ENCODE measurements around the gene ITPR1.
A peak's percentile ranks its signal among the peaks of the same experiment; 100 is the strongest.

ITPR1 gene

GRCh38 chr3:4864503-4864902 is 371.4 kb downstream of the ITPR1 start:
- H3K27ac ChIP-seq (ENCODE audit: extremely low read depth, low read depth, low read length), result no peak overlapping the region
- POLR2A ChIA-PET, result no interaction called here
- CTCF ChIA-PET, result no interaction called here

GRCh38 chr3:4865714-4866113 is 372.6 kb downstream of the ITPR1 start:
- ChIA-PET POLR2A (no interaction called here), CTCF (no interaction called here)
- Histone ChIP-seq H3K4me1 (ENCODE audit: control insufficient read depth, insufficient read depth, low read length) (no peaks in the 10 kb centered on the region), H3K9me3 (ENCODE audit: control insufficient read depth, insufficient read depth, low read depth, low read length) (no peaks in the 10 kb centered on the region), H3K4me3 (ENCODE audit: low read depth, low read length) (no peak overlapping the region), H3K27ac (ENCODE audit: extremely low read depth, low read depth, low read length) (no peak overlapping the region), H3K36me3 (ENCODE audit: control insufficient read depth in 2 of 2, insufficient read depth in 1 of 2, low read length in 2 of 2) (no peaks in the 10 kb centered on the region)
- TF ChIP-seq HOXC10 (CRISPR knock-in tag; IDR thresholded peaks at IDR 0.05) (no peak), ZNF24 (tag by site-specific recombination; IDR thresholded peaks at IDR 0.05) (no peak; the same call in 1 of the 2 replicates), ZIC2 (tag by site-specific recombination; IDR thresholded peaks at IDR 0.05) (peak; percentile 87), ZBTB21 (tag by site-specific recombination; IDR thresholded peaks at IDR 0.05) (no peak), ZBTB44 (tag by site-specific recombination; IDR thresholded peaks at IDR 0.05) (peak; percentile 48), ZNF433 (tag by site-specific recombination; IDR thresholded peaks at IDR 0.05; ENCODE audit: low read depth) (no peak), ZSCAN30 (tag by site-specific recombination; IDR thresholded peaks at IDR 0.05) (0 out of 2 replicates have a peak, but pooled peaks have one; percentile 30), MEIS1 (CRISPR knock-in tag; IDR thresholded peaks at IDR 0.05; ENCODE audit: borderline replicate concordance) (no peak), SP7 (tag by site-specific recombination; IDR thresholded peaks at IDR 0.05) (0 out of 2 replicates have a peak, but pooled peaks have one; percentile 25), ZNF629 (tag by site-specific recombination; IDR thresholded peaks at IDR 0.05) (peak; percentile 22), TRIM28 (IDR thresholded peaks at IDR 0.05; ENCODE audit: borderline replicate concordance, low read length) (no peak)

More at GRCh38 chr3:4864503-4864902, 371.4 kb downstream of the ITPR1 start:
- no peaks in the 10 kb centered on the region for H3K36me3 ChIP-seq (ENCODE audit: control insufficient read depth in 2 of 2, insufficient read depth in 1 of 2, low read length in 2 of 2)
- no peaks in the 10 kb centered on the region for H3K4me1 ChIP-seq (ENCODE audit: control insufficient read depth, insufficient read depth, low read length)
- H3K9me3 ChIP-seq (ENCODE audit: control insufficient read depth, insufficient read depth, low read depth, low read length), result no peaks in the 10 kb centered on the region
- TF ChIP-seq ZNF221 (tag by site-specific recombination; IDR thresholded peaks at IDR 0.05; ENCODE audit: borderline replicate concordance) (no peak), ZNF155 (tag by site-specific recombination; IDR thresholded peaks at IDR 0.05) (no peak), YY2 (tag by site-specific recombination; IDR thresholded peaks at IDR 0.05) (no peak), ZNF114 (tag by site-specific recombination; IDR thresholded peaks at IDR 0.05) (no peak), ZNF223 (tag by site-specific recombination; IDR thresholded peaks at IDR 0.05) (no peak), ZNF488 (tag by site-specific recombination; IDR thresholded peaks at IDR 0.05) (no peak), ZNF785 (tag by site-specific recombination; IDR thresholded peaks at IDR 0.05) (no peak), ZNF664 (tag by site-specific recombination; IDR thresholded peaks at IDR 0.05) (no peak), ZNF266 (tag by site-specific recombination; IDR thresholded peaks at IDR 0.05; ENCODE audit: low read depth) (no peak), ZNF561 (tag by site-specific recombination; IDR thresholded peaks at IDR 0.05; ENCODE audit: borderline replicate concordance) (no peak), ZNF280C (tag by site-specific recombination; IDR thresholded peaks at IDR 0.05) (no peak), ZBTB20 (tag by site-specific recombination; IDR thresholded peaks at IDR 0.05) (no peak), IKZF3 (tag by site-specific recombination; IDR thresholded peaks at IDR 0.05) (no peak), ZNF280D (tag by site-specific recombination; IDR thresholded peaks at IDR 0.05) (no peak), ZNF837 (tag by site-specific recombination; IDR thresholded peaks at IDR 0.05) (no peak), ZEB2 (tag by site-specific recombination; IDR thresholded peaks at IDR 0.05) (no peak), ZNF211 (tag by site-specific recombination; IDR thresholded peaks at IDR 0.05; ENCODE audit: low read depth) (no peak)
- no peak overlapping the region for H3K4me3 ChIP-seq (ENCODE audit: low read depth, low read length)

All from HEK293 (cell line).